Hepatocyte (in vitro differentiated cells): ENCODE results near the gene NPFFR2. TPM values are rescaled to one million over a fixed set of nuclear protein-coding genes. Genes with fewer than 3 reads are reported as not detected.
"Not testable (repeated sequence)": the region's sequence is repeated elsewhere in the genome, so short reads cannot be mapped to it uniquely, and the experiment has no call there.

ENCODE experiments used
- DNase-seq: peaks from one replicate; pipeline ENCODE4 v3.0.0-alpha.2; 2016; ENCODE audit warnings: low spot score
- H2AFZ ChIP-seq: fragments of 200-600 bp; sonication (generic); 2 replicates; pipeline ENCODE4 v1.6.0; 2016; ENCODE audit warnings: antibody characterized with exemption, mild to moderate bottlenecking
- H3K27ac ChIP-seq: fragments of 200-600 bp; sonication (generic); 2 replicates; pipeline ENCODE4 v1.5.1; 2016; ENCODE audit warnings: mild to moderate bottlenecking
- H3K27me3 ChIP-seq: fragments of 200-600 bp; sonication (generic); 2 replicates; pipeline ENCODE4 v1.6.1; 2016
- H3K36me3 ChIP-seq: fragments of 200-600 bp; sonication (generic); replicated peaks from 2 replicates; pipeline ENCODE4 v1.5.1; 2016; ENCODE audit warnings: low read depth; ENCODE audit not compliant: insufficient read depth
- H3K4me1 ChIP-seq: fragments of 200-600 bp; sonication (generic); 2 replicates; pipeline ENCODE4 v1.5.1; 2016; ENCODE audit warnings: mild to moderate bottlenecking, moderate library complexity; ENCODE audit not compliant: insufficient read depth
- H3K4me2 ChIP-seq: fragments of 200-600 bp; sonication (generic); 2 replicates; pipeline ENCODE4 v1.6.0; 2016
- H3K4me3 ChIP-seq: fragments of 200-600 bp; sonication (generic); 2 replicates; pipeline ENCODE4 v1.5.1; 2016; ENCODE audit warnings: mild to moderate bottlenecking
- H3K79me2 ChIP-seq: fragments of 200-600 bp; sonication (generic); 2 replicates; pipeline ENCODE4 v1.6.0; 2017; ENCODE audit warnings: mild to moderate bottlenecking
- H3K9me2 ChIP-seq: fragments of 200-600 bp; sonication (generic); replicated peaks from 2 replicates; pipeline ENCODE4 v1.6.0; 2017; ENCODE audit warnings: mild to moderate bottlenecking; ENCODE audit not compliant: insufficient read depth
- H3K9me3 ChIP-seq: fragments of 200-600 bp; sonication (generic); 2 replicates; pipeline ENCODE4 v1.5.1; 2016; ENCODE audit warnings: low read depth, mild to moderate bottlenecking
- H4K20me1 ChIP-seq: fragments of 200-600 bp; sonication (generic); 2 replicates; pipeline ENCODE4 v1.6.0; 2016; ENCODE audit warnings: mild to moderate bottlenecking; ENCODE audit not compliant: insufficient read depth, poor library complexity, severe bottlenecking
- EZH2 ChIP-seq: fragments of 200-600 bp; sonication (generic); IDR thresholded peaks from 2 replicates; pipeline ENCODE4 v1.6.1; 2016; ENCODE audit warnings: antibody characterized with exemption, mild to moderate bottlenecking, borderline replicate concordance
- EZH2phosphoT487 ChIP-seq: fragments of 200-600 bp; sonication (generic); IDR thresholded peaks from one replicate; pipeline ENCODE4 v1.6.1; 2018; ENCODE audit warnings: antibody characterized with exemption, mild to moderate bottlenecking, low read depth, moderate library complexity; ENCODE audit not compliant: unreplicated experiment, severe bottlenecking
- WGBS: methylation state at CpG from one replicate; pipeline ENCODE4 v1.1.6; 2016; ENCODE audit warnings: low lambda C conversion rate; ENCODE audit errors: missing lambda C conversion rate; 5-methylcytosine and 5-hydroxymethylcytosine counted together
- polyA plus RNA-seq: library from polyadenylated mRNA; unstranded; fragments of >200 nt; fragmentation: Nextera tagmentation; extraction: Ambion mirVana; gene quantifications from 2 replicates; pipeline ENCODE4 v1.2.1, GENCODE V29; 2016
- total RNA-seq: library from RNA; depleted of rRNA; stranded (reverse); fragments of >200 nt; gene quantifications from 2 replicates; pipeline ENCODE4 v1.2.3, GENCODE V29; 2014
- TF ChIP-seq, protein P1 (sequence below): fragments of 200-600 bp; sonication (generic); IDR thresholded peaks from 2 replicates; pipeline ENCODE4 v1.5.1; 2016; ENCODE audit warnings: antibody characterized with exemption, mild to moderate bottlenecking; ENCODE audit not compliant: poor library complexity

NPFFR2 gene
- total and polyA plus RNA-seq, 2 experiments from 2014 or later = 2.0 to 2.9 TPM

DNA sequence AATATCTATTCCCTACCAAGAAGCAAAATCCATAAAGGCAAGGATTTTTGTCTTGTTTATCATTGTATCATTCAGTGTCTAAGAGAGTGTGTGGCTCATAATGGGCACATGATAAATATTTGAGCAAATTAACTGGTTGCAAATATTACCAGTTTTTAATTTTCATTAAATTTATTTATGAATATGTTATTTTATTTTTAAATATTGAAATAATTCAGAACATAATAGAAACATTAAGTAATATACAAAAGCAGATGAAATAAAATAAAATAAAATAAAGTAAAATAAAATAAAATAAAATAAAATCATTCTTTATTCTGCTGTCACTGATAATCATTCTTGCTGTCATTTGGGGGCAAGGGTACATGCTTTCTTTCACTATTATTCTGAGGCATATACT is 120.9 kb downstream of the NPFFR2 start:
- TF ChIP-seq EZH2phosphoT487 = no peak
- no peak for TF ChIP-seq EZH2
- TF ChIP-seq, protein P1, sequence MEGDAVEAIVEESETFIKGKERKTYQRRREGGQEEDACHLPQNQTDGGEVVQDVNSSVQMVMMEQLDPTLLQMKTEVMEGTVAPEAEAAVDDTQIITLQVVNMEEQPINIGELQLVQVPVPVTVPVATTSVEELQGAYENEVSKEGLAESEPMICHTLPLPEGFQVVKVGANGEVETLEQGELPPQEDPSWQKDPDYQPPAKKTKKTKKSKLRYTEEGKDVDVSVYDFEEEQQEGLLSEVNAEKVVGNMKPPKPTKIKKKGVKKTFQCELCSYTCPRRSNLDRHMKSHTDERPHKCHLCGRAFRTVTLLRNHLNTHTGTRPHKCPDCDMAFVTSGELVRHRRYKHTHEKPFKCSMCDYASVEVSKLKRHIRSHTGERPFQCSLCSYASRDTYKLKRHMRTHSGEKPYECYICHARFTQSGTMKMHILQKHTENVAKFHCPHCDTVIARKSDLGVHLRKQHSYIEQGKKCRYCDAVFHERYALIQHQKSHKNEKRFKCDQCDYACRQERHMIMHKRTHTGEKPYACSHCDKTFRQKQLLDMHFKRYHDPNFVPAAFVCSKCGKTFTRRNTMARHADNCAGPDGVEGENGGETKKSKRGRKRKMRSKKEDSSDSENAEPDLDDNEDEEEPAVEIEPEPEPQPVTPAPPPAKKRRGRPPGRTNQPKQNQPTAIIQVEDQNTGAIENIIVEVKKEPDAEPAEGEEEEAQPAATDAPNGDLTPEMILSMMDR = no peak
- no peak overlapping the region for H2AFZ ChIP-seq
- H3K36me3 ChIP-seq = no peaks in the 10 kb centered on the region
- no peak overlapping the region for H3K4me2 ChIP-seq
- H3K27me3 ChIP-seq = no peaks in the 10 kb centered on the region
- H3K9me2 ChIP-seq = no peaks in the 10 kb centered on the region
- H3K79me2 ChIP-seq = no peaks in the 10 kb centered on the region
- no peaks in the 10 kb centered on the region for H4K20me1 ChIP-seq
- no peak for DNase-seq
- H3K9me3 ChIP-seq = no peaks in the 10 kb centered on the region
- no peaks in the 10 kb centered on the region for H3K4me1 ChIP-seq
- no peak overlapping the region for H3K4me3 ChIP-seq
- H3K27ac ChIP-seq = no peak overlapping the region

DNA sequence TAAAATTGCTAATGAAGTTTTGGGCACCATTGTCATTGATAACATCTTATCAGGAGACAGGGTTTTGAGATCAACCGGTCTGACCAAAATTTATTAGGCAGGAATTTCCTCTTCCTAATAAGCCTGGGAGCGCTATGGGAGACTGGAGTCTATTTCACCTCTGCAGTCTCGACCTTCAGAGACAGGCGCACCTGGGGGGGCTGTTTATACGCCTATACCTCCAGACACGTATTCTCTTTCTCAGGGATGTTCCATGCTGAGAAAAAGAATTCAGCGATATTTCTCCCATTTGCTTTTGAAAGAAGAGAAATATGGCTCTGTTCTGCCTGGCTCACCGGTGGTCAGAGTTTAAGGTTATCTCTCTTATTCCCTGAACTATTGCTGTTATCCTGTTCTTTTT is 121.8 kb downstream of the NPFFR2 start:
- not testable (repeated sequence) for H3K4me3 ChIP-seq, H3K9me2 ChIP-seq, H3K27me3 ChIP-seq, H3K9me3 ChIP-seq, H3K27ac ChIP-seq, DNase-seq, H2AFZ ChIP-seq, H3K4me1 ChIP-seq, H3K4me2 ChIP-seq, H3K36me3 ChIP-seq, H4K20me1 ChIP-seq, H3K79me2 ChIP-seq
- WGBS = 27% methylated on average over 8 of the region's 8 CpGs

DNA sequence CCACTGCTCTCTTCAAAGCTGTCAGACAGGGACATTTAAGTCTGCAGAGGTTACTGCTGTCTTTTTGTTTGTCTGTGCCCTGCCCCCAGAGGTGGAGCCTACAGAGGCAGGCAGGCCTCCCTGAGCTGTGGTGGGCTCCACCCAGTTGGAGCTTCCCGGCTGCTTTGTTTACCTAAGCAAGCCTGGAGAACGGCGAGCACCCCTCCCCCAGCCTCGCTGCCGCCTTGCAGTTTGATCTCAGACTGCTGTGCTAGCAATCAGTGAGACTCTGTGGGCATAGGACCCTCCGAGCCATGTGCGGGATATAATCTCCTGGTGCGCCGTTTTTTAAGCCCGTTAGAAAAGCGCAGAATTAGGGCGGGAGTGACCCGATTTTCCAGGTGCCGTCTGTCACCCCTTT is 137.5 kb downstream of the NPFFR2 start:
- not testable (repeated sequence) for H3K4me2 ChIP-seq, H2AFZ ChIP-seq, H3K9me2 ChIP-seq, H3K79me2 ChIP-seq, H3K36me3 ChIP-seq, H3K4me3 ChIP-seq, DNase-seq, H4K20me1 ChIP-seq, H3K9me3 ChIP-seq, H3K27ac ChIP-seq, H3K4me1 ChIP-seq, H3K27me3 ChIP-seq
- 90% methylated on average over 14 of the region's 14 CpGs for WGBS

DNA sequence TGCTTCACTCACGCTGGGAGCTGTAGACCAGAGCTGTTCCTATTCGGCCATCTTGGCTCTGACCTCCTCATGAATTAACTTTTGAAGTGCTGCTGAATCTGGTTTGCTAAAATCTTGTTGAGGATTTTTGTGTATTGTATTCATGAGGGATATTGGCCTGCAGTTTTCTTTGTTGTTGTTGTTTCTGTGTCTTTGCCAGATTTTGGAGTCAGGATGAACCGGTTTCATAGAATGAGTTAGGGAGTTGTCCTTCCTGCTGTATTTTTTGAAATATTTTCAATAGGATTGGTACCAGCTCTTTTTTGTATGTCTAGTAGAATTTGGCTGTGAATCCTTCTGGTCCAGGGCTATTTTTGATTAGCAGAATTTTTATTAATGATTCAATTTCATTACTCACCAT is 138.1 kb downstream of the NPFFR2 start:
- Histone ChIP-seq H3K4me2 (no peak overlapping the region), H3K27ac (no peak overlapping the region), H3K9me3 (no peaks in the 10 kb centered on the region), H2AFZ (no peak overlapping the region), H3K27me3 (no peaks in the 10 kb centered on the region), H3K4me3 (no peak overlapping the region), H3K79me2 (no peaks in the 10 kb centered on the region), H3K4me1 (no peaks in the 10 kb centered on the region), H4K20me1 (no peaks in the 10 kb centered on the region), H3K9me2 (no peaks in the 10 kb centered on the region), H3K36me3 (no peaks in the 10 kb centered on the region)
- WGBS = 91% methylated on average over 3 of the region's 3 CpGs
- TF ChIP-seq EZH2phosphoT487 (no peak), EZH2 (no peak)
- TF ChIP-seq, protein P1 = no peak
- no peak for DNase-seq

DNA sequence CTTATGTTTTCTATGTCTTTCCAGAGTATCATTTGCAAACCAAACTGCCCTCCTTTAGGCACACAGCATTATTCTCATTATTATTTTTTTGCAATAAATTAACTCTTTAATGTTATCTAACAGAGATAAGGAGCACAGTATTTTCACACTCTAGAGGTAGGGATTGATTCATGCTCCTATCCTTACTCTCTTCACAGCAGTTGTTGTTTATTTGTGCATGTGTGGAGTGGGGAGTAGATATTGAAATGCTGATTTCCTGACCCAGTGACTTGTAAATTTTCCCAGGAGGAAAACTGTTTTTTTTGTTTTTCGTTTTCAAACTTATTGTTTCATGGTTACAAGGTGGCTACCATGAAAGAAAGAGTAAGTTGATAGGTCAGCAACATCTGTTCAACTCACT is 140.0 kb downstream of the NPFFR2 start:
- H3K4me1 ChIP-seq = no peaks in the 10 kb centered on the region
- no peak overlapping the region for H3K4me3 ChIP-seq
- 59% methylated on average over 1 of the region's 1 CpG for WGBS
- H3K36me3 ChIP-seq = no peaks in the 10 kb centered on the region
- H3K9me3 ChIP-seq = no peaks in the 10 kb centered on the region
- no peaks in the 10 kb centered on the region for H4K20me1 ChIP-seq
- no peaks in the 10 kb centered on the region for H3K27me3 ChIP-seq
- H3K9me2 ChIP-seq = no peaks in the 10 kb centered on the region
- H3K4me2 ChIP-seq = no peak overlapping the region
- no peak for DNase-seq
- no peaks in the 10 kb centered on the region for H3K79me2 ChIP-seq
- H3K27ac ChIP-seq = no peak overlapping the region
- TF ChIP-seq, protein P1 = no peak
- TF ChIP-seq EZH2 (no peak), EZH2phosphoT487 (no peak)
- H2AFZ ChIP-seq = no peak overlapping the region
